HG03342 (cell line): Measurements from ENCODE around the gene STYK1.
"Not testable (repeated sequence)": the region's sequence is repeated elsewhere in the genome, so short reads cannot be mapped to it uniquely, and the experiment has no call there.

ENCODE experiments used
- ATAC-seq: cut with Tn5 transposase; IDR thresholded peaks from one replicate; pipeline ENCODE4 v1.9.1; 2021; ENCODE audit warnings: mild to moderate bottlenecking, moderate library complexity; ENCODE audit not compliant: unreplicated experiment

Gene STYK1

DNA sequence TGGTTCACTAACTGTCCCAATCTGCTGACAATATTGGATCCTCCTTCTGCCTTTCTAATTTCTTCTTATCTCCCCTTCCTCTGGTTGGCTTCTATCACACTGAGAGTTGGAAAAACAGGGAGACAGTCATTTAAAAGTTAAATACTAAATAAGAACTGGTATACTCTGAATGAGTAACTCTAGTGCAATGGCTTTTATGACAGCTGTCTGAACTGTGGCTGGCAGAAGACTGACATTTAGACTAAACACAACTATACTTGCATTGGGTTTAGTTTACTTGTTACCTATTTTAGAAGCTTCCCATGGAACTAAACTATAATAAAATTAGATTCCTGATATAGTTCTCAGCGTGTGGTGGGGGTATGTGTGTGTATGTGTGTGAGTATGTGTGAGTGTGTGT lies 52.6 kb downstream of the STYK1 start:
- ATAC-seq, result no peak

DNA sequence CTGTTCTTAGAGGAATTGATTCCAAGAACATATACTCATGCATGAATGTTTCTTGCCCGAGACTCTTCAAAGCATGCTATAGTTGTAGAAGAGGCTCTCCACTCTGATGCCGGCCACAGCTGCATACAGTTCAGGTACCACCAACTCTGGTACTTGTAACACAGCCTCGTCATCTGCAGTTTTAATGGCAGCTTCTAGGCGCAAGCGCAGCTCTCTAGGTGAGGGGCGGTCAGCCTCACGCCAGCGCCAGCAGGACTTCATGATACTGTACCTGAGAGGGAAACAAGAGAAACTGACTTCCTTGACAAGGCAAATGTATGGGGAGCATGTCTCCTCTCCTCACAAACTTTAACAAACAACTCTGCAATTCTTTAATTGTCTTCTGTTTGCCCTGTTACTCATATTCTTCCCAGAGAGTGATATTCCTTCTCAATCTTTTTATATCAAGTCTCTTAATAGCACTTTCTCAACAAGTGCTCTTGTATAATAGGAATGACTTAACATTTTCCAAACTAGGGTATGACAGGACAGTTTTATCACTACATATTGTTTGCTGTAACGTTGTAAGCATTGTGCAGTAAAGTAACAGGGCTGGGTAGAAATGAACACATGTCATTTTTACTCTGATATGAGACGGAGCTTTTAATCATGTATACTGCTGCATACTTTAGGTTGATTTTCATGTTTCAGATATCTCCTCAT lies 53.6 kb downstream of the STYK1 start:
- ATAC-seq, result no peak

DNA sequence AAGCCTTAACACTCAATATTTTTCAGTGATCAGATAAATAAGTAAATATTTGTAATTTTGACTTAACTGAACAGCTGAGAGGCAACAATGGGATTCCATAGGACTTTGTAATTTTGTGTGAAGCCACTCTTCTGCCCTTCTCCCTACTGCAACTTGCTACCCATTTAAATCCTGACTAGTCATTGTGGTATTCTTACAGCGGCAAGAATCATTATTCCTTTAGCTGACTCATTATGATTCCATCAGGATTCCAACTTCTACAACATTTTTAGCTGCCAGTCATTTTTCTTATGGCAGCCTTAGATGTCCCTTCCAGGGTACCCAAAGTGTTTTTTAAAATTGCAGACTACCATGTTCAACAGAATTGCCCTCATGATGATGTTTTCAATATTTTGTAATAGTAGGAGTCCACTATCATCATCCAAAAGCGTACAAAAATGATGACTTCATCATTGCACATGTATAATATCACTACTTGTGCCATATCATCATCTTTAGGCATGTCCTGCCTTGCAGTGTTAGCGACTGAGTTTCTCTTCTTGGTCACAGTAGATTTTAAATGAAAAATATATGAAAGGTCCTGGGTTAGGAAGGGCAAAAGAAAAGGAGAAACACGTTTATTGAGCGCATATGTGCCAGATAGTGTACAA lies 55.4 kb downstream of the STYK1 start:
- ATAC-seq, result no peak

DNA sequence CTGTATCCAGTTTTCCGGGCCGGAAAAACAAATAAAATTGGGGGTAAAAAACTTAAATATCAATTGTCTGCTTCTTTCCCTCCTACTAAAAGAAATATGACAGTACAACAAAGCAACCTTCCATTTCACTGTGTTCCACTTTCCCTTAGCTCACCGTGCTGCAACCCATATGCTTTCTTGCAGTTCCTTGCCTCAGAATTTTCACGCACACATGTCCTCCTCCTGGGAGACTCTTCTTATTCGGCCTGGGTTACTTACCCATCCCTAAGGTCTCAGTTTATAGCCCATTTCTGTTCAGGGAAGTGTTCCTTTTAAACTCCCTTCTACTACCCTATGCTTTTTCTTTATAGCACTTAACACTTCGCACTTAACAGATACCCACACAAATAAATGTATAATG lies 56.0 kb downstream of the STYK1 start:
- ATAC-seq, result no peak

DNA sequence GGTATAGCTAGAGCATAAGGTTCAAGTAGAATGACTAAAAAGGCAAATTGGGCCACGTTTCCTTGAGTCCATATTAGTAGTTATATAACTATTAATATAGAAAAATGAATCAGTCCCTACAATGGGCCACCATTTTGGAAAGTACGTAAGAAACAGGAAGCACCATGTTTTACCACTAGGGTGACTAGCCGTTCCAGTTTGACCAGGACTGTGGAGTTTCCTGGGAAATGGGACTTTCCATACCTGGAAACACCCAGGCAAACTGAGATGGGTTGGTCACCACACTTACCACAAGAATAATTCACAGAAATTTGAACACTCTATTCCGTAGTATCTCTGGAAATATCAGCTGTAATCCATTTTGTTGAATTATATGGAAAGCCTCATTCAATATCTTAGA lies 58.3 kb downstream of the STYK1 start:
- no peak for ATAC-seq

DNA sequence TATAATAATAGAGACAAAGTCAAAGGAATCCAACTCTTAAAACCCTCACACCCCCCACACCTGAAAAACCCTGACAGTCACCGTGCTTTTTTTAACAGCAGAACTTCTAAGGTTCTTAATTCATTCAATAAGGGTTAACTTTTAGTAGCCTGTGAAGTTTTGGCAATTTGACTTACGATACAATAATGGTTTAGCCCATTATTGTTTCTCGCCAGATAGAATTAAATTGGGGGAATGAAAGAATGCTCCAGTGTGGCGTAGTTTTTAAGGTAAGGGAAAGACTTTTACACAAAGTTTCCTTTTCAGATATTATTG lies 59.8 kb downstream of the STYK1 start:
- no peak for ATAC-seq

DNA sequence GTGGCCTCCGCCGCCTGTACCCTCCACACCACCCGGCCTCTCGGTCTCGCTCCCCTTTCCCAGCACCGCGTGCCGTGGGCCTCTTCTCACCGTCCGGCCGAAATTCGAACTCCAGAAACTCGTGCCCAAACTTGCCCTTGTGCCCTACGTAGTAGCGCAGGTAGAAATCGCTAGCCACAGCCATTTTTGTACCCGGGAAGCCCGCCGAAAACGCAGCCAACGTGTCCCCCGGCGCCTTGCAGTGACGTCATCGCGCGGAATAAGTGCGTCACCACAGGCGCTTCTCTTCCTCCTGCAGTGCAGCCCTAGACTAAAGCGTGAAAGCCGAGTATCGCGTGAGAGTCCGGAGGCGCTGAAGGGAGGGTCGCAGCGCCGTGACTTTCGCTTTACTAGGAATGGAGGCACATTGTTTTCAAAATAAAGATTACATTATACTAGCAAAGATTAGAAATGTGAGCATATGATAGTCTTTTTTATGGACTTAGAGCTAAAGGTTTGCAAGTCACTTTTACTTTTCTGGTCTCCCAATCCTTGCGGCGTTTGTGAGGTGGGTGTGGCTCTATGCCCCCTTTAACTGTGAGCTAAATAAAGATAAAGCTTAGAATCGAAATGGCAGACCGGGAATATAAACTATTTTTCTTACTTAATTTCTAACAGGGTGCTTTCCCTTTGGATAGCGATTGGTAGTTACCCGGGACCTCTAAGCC lies 60.4 kb downstream of the STYK1 start, which contains the start of gene MAGOHB:
Gene MAGOHB (minus strand): TSS at position 261 of the 707 bp plus-strand sequence. CDS start 77 bp downstream, at position 184.
- ATAC-seq, result peak; percentile 96

DNA sequence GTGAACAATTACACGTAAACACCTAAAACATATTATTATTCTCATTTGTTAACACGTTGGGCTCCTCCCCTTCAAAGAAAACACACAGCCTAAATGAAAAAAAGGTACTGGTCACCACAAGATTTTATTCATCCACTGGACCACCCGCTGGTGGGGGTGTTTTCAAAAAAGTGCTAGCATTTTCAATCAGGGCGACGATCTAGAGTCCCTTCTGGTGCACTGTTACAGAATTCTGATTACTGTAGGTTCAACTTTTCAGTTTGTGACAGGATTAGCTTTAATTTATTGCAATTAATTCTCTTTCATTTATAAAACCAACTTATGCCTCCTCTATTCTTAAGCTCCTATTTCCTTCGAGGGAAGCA lies 60.9 kb downstream of the STYK1 start:
- peak; percentile 4 for ATAC-seq

DNA sequence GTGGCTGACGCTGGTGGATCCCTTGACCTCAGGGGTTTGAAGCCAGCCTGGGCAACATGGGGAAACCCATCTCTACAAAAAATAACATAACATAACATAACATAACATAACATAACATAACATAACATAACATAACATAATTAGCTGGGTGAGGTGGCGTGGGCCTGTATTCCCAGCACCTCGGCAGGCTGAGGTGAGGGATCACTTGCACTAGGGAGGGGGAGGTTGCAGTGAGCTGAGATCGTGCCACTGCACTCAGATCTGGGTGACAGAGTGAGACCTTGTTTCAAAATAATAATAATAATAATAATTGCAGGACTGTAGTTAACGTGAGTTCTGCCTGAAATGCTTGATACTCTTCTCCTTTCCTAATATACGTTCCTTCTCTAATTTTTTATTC lies 61.7 kb downstream of the STYK1 start:
- ATAC-seq, result no peak

DNA sequence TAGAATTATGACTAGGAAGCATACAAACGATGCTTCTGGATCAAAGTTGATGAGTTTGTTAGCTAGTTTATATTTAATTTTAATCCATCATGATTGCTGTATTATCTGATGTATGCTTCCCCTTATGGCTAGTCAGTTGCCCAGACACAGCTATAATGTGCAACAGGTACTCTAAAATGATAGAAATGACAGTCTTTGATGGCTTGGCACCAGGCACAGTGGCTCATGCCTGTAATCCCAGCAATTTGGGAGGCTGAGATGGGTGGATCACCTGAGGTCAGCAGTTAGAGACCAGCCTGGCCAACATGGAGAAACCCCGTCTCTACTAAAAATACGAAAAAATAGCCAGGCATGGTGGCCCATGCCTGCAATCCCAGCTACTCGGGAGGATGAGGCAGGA lies 62.6 kb downstream of the STYK1 start:
- not testable (repeated sequence) for ATAC-seq

DNA sequence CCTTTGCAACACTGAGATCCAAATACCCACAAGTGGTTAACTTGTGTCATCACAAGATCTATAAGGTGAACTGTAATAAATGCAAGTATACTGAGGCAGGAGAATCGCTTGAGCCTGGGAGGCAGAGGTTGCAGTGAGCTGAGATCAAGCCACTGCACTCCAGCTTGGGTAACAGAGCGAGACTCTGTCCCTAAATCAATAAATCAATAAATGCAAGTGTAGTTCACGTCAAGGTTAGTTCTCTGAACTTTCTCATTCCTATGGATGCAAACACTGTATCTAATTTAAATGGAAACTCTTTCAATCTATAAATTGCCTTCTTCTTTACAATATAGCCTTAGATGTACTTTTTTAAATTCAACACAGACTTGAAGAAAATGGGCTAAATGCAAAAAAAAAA lies 63.7 kb downstream of the STYK1 start:
- ATAC-seq, result no peak

DNA sequence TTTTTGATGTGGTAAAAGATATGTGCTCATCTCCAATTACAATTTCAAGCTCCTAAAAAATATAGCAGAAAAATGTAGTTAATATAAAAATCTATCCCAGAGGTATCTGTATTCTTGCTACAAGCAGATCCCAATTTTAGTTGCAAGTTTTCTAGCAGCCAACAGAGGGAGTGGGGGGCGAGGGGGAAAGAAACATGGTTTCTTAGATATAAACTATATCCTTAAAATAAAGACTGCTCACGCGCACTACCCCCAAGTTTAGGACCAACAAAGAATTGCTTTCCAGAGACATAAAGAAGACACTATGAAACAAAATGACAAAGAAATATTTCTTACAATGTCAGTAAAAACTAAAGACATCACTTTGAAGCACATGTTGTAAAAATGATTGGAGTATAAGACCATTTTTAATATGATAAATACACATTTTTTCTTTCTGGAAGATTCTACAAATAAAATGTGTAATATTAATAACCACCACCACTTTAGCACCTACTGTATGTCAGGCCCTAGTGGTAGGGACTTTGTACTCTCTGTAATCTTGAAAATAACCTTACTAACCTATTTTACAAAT lies 65.9 kb downstream of the STYK1 start:
- no peak for ATAC-seq

DNA sequence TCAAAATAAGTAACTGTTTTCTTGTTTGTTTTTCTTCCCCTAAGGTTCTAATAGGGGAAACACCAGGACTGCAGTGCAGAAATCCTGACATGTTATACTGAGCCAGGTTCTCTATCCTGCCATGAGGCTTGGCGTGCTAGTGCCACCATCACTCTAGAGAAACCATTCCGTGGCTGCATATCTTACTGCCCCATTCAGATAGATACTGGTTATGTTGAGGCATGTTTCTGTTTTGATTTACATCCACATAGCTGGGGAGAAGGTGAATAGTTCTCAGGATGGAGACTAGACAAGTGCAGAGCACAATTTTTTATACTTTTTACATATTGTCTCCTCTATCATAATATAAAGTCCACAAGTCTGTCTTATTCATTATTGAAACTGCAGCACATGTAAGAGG lies 72.0 kb downstream of the STYK1 start:
- ATAC-seq, result no peak

DNA sequence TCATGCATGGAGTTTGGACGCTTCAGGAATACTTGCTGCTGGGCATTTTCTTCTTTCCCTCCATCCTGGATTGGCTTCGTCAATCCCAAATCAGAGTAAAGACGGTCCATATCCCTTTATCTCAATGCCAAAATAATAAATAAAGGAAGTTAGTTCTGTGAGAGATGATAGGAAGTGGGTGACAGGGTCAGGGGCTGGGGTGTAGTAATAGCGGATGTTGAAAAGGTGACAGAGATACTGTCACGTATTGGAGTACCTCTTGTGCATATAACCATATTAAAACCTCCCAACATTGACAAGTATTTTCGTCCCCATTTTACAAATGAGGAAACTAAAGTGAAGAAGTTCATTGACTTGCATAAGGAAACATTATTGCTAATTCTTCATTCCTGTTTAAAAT lies 72.9 kb downstream of the STYK1 start:
- no peak for ATAC-seq

DNA sequence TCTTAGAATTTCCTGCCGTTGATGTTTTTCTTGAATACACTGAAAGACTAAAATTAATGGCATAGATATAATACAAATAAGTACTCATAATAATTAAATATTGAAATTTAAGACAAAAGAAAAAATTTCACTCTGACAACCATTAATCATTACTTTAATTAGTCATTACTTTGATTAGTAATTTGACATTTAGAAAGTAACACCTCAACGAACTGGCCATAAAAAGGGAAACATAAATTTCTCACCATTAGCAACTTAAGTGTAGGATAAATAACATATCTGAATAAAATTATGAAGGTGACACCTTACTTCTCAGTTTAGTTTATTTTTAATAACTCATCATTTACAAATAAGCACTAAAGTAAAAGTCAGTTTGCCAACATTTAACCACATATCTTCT lies 78.0 kb downstream of the STYK1 start:
- ATAC-seq, result no peak

DNA sequence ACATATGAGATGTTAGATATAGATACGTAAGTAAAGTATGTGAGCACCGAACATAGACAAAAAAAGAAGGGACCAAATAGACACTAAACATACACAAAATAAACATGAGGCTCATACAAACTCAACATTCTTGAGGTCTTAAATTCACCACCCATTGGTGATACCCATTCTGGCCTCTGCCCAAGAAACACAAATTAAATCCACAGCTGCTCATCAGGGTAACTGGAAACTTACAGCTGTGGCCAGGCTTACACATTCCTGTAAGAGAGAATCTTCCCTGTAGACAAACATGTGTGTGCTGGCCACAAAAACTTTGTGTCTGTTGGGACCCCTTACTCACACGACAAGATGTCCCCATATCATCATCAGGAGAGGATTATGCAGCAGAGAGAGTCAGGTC lies 82.9 kb downstream of the STYK1 start:
- ATAC-seq, result no peak

DNA sequence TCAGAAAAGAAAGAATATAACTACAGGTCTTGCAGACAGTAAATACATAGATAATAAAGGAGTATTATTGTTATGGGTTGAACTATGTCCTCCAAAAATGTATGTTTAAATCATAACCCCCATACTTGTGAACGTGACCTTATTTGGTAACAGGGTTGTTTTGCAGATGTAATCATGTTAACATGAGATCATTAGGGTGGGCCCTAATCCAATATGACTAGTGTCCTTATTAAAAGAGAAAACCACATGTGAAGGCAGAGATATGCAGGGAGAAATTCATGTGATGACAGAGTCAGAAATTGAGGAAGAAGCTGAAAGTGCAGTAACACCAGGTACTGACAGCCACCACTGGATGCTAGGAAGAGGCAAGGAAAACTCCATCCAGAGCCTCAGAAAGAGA lies 89.4 kb downstream of the STYK1 start:
- ATAC-seq, result no peak

DNA sequence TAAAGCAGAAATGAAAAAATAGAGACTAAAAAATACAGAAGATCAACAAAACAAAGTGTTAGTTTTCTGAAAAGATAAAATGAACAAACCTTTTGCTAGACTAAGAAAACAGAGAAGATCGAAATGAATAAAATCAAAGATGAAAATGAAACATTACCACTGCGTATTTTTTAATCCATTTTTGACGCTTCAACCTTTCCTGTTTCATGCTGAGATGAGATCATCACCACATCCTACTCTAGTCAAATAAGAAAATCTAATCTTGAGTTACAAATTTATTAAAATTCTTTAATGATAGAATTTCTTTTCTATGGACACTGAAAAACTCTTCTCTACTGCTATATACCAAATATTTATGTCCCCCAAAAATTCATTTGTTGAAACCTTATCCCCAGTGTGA lies 91.1 kb downstream of the STYK1 start:
- no peak for ATAC-seq

DNA sequence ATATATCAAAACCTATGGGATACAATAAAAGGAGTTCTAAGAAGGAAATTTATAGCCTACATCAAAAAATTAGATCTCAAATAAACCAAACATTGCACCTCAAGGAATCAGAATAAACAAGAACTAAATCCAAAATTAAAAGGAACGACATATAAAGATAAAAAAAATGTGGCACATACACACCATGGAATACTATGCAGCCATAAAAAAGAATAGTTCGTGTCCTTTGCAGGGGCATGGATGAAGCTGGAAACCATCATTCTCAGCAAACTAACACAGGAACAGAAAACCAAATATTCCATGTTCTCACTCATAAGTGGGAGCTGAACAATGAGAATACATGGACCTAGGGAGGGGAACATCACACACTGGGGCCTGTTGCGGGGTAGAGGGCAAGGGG lies 91.7 kb downstream of the STYK1 start:
- ATAC-seq, result not testable (repeated sequence)

DNA sequence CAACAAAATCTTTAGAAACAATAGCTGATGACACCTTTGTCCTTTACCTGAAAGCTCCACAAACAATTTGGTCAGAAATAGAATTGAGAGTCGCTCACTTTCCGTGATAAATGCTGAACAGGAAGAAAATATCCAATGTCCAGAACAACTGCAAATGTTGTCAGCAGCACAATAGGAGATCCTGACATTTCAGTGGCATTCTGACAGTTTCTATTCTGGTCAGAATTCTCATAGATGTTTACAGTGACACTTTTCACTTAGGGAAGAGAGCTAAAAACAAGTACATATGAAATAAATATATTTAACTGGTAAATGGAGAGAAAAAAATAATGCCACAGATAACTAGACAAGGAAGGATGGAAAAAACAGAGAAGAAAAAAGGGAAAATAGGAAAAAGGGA lies 99.5 kb downstream of the STYK1 start:
- ATAC-seq, result no peak

DNA sequence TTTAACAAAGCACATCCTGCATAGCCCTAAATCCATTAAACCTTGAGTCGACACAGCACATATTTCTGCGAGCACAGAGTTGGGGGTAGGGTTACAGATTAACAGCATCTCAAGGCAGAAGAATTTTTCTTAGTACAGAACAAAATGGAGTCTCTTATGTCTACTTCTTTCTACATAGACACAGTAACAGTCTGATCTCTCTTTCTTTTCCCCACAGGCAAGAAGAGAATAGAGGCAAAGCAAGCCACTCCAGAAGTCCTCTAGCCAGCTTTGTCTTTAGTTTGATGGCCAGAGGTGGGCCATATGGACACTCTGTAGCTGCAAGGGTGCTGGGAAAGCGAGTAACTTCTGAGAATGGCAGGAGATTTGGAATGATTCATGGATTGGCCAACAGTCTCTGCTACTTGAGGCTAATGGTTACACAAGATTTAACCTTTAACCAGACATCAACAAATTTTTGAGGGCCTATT lies 101.8 kb downstream of the STYK1 start:
- not testable (repeated sequence) for ATAC-seq

DNA sequence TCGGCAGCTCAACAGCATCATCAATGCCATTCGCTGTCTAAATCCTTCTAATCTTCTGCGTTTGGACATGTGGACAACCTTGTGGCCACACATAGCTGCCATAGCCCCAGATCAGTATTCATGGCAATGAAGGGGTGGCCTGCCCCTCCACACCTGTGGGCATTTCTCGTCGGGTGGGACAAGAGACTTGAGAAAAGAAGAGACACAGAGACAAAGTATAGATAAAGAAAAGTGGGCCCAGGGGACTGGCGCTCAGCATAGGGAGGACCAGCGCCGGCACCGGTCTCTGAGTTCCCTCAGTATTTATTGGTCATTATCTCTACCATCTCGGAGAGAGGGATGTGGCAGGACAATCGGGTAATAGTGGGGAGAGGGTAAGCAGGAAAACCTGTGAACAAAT lies 102.7 kb downstream of the STYK1 start:
- no peak for ATAC-seq
